ENCODE data around the gene ASGR2.

The ASGR2 gene

DNA sequence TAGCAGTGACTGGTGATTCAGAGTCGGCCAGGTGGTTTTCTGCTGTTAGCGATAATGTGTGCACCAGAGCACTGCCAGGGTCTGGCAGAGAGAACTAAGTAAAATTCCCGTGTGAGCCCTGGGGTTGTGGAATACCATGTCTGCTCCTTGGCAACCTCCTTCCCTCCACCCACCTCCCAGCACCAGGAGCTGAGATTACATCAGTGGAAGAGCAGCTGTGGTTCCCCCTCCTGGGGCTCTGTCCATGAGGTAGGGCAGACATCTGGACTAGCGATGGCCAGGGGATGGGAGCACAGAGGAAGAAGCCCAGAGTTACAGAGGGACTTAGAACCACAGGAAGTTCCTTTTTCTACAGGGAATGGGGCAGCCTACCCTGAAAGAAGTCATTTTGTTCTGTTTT is 50.4 kb downstream of the ASGR2 start:
- DNase-seq (ENCODE audit: low read depth in 4 of 4, low spot score in 1 of 4): no peak

DNA sequence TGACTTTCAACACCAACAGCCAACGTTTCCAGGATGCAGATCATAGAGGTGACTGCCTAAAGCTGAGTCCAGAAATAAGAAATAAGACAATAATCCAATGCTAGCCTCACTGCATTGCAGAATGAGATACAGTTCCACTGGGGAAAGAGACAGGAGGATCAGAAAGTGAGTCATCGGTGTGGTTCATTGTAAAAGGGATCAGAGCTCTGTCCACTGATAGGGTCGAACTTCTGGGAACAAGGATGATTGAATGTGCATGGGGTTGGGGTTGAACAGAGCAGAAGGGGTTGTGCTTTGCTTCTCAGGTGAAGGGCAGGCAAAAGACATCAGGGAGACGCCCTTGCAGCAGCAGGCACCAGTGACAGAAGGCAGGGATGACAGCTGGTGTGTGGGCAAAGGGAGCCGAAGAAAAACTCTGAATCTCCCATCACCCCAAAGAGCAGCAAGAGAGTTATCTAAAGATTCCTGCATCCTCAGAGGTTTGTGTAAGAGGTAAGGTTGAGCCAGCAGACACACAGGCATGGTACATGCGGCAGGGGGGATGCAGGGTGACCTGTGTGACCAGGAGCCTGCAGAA is 51.0 kb downstream of the ASGR2 start:
- DNase-seq (ENCODE audit: low read depth in 4 of 4, low spot score in 1 of 4): no peak

DNA sequence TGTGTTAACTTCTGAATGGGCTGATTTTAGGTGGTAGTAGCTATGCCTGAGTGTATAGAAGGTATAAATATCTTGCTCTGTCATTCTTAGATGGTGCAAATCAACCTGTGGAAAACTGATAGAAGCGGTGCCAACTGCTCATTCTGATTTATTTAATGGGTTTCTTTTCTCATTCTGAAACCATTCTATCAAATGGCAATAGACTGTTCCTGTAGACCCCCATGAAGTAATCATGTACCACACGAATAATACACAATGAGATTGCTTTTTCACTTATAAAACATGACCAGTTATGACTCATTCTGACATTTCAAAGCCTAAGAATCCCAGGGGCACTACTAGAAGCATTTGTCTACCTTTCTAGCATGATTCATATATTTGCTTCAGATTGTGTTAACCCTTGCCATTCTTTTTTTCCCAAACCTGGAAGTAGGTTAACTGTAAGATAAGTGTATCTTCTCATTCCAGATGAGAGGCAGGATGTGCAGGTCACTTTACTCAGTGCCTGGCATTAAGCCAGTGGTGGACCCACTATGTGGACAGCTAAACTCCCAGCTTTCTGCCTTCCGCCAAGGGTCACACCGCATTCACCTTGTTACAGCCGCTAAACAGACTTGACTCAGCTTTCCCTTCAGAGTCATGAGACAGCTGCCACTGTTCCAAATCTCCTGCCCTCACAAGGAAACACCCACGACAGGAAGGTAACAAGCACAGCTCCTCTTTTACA is 54.3 kb downstream of the ASGR2 start:
- peak in 2 of 4 experiments; percentile 26 to 43 for DNase-seq (ENCODE audit: low read depth in 4 of 4, low spot score in 1 of 4)

DNA sequence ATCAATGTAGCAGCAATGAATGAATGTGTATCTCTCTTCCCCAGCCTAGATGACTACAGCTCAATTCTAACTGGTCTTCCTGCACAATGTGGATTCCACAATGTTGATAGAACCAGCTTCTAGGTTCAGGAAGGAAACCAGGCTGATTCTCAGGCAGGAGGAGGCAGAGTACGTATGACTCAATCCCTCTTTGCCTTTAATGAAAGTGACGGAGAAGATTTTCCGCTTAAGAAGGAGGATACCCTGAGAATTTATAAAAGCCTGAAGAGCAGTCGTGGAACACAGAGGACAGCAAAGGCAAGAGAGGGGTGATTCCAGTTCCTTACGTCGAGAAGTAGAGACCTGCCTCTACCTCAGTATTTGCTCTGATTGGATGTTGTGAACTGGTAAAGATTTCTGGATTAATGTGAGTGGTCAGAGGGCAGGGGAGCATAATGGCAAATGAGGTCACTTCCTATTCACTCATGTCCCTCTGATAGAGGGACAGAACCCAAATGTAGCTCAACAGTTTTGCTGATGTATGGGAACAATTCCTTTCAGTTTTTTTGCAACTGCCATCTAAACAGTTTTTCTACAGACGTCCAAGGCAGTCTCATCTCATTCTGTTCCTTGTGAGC is 55.7 kb downstream of the ASGR2 start:
- DNase-seq (ENCODE audit: low read depth in 4 of 4, low spot score in 1 of 4): no peak

- DNase-seq (ENCODE audit: low read depth in 4 of 4, low spot score in 1 of 4): no peak
Measured at GRCh38 chr17:7056386-7056785, 58.2 kb downstream of the ASGR2 start.

All from stimulated activated CD4-positive, alpha-beta T cell treated with anti-CD3 and anti-CD28 coated beads, Interleukin-1b, Interleukin-23, amount 100 ng/mL, for 24 hours (primary cell).